GM12874 (cell line): ENCODE results near the gene KCNJ14.

ENCODE experiments used
- TF ChIP-seq, protein P1 (sequence below): IDR thresholded peaks from 2 replicates; pipeline ENCODE4 v1.5.1; 2011; ENCODE audit warnings: low read depth, mild to moderate bottlenecking, control low read depth, low read length, moderate library complexity; ENCODE audit not compliant: insufficient read depth

Gene KCNJ14

DNA sequence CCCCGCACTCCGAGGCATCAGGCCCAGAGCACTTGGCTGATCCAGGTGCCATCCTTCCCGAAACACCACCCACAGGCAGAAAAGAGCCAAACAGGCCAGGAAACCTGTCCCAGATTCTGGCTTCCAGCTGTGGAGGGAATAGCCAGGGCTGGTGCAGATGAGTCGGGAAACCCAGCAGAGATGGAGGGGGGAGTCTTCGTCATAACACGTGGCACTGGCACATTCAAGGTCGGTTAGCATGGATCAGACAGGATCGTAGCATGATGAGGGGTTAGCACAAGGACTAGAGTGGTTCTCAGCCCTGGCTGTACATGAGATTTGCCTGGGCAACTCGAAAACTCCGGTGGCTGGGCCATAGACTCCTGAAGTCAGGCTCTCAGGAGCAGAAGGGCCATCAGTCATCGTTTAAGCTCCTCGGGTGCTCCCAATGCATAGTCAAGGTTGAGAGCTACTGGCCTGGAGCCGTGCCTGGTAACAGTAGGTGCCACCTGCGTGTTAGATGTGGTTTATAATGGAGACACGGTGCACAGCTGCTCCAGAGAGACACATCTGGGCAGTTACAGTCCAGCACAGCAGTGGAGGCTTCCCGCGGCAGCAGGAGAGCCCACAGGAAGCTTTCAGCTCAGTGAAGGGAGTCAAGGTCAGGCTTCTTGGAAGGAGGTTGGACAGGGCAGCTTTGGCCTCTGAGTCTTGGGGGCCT, 20.1 kb downstream of the KCNJ14 start:
- TF ChIP-seq, protein P1, sequence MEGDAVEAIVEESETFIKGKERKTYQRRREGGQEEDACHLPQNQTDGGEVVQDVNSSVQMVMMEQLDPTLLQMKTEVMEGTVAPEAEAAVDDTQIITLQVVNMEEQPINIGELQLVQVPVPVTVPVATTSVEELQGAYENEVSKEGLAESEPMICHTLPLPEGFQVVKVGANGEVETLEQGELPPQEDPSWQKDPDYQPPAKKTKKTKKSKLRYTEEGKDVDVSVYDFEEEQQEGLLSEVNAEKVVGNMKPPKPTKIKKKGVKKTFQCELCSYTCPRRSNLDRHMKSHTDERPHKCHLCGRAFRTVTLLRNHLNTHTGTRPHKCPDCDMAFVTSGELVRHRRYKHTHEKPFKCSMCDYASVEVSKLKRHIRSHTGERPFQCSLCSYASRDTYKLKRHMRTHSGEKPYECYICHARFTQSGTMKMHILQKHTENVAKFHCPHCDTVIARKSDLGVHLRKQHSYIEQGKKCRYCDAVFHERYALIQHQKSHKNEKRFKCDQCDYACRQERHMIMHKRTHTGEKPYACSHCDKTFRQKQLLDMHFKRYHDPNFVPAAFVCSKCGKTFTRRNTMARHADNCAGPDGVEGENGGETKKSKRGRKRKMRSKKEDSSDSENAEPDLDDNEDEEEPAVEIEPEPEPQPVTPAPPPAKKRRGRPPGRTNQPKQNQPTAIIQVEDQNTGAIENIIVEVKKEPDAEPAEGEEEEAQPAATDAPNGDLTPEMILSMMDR: no peak

DNA sequence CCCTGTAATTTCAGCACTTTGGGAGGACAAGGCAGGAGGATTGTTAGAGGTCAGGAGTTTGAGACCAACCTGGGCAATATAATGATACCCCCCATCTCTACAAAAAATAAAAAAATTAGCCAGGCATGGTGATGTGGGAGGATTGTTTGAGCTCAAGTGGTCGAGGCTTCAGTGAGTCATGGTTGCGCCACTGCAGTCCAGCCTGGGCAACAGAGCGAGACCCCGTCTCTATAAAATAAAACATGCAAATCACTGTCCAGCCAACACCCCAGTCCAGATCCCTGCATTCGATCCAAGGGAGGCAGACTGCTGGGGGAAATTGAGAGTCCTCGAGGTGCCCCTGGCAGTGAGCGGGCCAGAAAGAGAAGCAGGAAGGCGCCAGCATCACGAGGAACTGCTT, 20.8 kb downstream of the KCNJ14 start:
- TF ChIP-seq, protein P1: no peak

DNA sequence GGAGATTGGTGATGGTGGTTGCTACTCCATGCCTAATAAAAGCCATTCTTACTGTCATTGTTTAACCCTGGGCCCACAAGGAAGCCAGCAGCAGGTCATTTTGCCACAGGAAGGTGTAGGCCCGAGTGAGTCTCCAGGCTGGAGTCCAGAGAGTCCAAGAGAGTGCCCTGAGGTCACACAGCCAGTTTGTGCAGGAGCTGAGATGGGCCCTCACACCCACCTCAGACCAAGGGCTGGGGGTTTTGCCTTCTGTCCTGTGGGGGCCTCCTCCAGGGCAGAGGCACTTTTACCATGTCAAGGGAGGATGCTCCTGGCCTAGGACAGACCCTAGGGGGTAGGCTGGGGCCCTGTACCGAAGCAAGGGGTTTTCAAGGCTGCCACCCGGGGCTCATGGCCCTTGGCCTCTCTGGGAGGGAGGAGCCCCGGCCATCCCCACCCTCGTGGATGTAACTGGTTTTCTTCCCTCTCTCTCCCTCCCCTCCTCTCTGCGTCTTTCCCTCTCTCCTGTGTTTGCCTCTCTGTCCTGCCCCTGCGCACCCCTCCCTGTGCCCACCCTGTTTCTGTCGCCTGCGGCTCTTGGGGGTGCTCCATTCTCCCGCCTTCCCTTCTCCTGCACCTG, 21.8 kb downstream of the KCNJ14 start:
- TF ChIP-seq, protein P1: no peak

DNA sequence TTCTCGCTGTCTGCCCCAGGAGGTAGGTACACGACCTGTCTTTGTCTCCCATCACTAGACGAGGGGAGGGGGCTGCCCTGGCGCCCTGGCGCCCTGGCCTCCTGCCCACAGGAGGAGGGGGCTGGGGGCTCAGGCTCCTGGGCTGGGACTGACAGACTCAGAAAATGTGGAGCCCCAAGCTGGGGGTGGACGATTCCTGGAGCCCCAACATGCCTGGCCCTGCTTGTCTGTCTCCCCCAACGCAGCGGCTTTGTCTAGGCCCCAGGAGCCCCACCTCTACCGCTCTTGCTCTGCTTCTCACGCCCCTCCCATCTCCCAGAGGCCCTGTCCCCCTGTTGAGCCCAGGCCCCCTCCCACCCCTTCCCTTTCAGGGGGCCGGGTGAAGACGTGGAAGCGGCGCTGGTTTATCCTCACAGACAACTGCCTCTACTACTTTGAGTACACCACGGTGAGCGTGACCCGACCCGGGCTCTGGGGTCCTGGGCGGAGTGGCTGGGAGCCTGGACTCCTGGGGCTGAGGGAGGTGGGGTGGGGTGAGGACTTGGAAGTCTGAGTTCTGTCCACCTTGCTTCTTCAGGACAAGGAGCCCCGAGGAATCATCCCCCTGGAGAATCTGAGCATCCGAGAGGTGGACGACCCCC, 22.4 kb downstream of the KCNJ14 start:
- TF ChIP-seq, protein P1: no peak

DNA sequence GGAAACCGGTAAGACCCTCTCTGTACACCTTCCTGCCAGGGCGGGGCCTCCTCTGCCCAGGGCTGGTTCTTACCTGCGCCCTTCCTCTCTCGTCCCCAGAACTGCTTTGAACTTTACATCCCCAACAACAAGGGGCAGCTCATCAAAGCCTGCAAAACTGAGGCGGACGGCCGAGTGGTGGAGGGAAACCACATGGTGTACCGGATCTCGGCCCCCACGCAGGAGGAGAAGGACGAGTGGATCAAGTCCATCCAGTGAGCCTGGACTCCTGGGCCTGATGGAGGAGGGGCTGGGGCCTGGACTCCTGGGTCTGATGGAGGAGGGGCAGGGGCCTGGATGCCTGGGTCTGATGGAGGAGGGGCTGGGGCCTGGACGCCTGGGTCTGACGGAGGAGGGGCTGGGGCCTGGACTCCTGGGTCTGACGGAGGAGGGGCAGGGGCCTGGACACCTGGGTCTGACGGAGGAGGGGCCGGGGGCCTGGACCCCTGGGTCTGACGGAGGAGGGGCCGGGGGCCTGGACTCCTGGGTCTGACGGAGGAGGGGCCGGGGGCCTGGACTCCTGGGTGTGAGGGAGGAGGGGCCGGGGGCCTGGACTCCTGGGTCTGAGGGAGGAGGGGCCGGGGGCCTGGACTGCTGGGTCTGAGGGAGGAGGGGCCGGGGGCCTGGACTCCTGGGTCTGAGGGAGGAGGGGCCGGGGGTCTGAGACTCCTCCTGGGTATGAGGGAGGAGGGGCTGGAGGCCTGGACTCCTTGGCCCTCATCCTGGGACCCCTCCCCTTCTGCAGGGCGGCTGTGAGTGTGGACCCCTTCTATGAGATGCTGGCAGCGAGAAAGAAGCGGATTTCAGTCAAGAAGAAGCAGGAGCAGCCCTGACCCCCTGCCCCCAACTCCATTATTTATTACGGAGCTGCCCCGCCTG, 23.2 kb downstream of the KCNJ14 start:
- TF ChIP-seq, protein P1: no peak

DNA sequence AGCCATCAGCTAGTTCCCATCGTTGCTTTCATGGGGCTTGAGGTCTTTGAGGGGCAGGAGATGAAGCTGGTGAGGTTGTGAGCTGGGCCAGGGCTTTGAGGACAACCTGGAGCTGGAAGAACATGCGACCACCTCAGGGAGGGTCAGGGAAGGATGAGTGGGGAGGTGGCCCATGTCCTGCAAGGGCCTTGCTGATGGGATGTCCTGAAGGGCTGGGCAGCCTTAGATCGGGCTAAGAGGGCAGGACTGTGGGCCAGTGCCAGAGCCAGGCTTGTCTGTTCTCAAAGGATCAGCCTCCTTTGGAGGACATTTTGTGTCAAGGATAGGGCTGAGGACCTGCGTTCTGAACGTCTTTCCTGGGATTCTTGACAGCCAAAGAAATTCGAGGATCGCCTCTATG, 24.3 kb downstream of the KCNJ14 start:
- TF ChIP-seq, protein P1: no peak

DNA sequence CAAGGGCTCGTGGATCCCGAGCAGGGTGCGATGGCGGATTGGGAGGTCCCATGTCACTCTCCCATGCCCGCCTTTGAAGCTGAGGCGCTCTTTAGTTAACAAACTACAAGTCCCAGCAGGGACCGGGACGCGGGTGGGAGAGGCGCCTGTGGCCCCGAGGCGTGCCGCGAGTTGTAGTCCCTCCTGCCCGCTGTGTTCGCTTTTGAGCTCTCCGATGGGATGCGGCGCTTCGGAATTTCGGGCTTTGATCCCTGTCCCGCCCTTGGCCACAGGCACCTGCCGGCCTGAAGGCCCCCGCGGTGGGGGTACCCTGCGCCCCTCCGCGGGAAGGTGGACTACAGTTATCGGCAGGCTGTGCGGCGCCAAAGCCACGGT, 24.8 kb downstream of the KCNJ14 start:
- TF ChIP-seq, protein P1: no peak
